Tibial nerve (tissue), 4 donors: Measurements from ENCODE around the gene CTRB2. TPM values are rescaled to one million over a fixed set of nuclear protein-coding genes. Genes with fewer than 3 reads are reported as not detected.

Experiments
- DNase-seq, 2 donors: peaks; one replicate each; pipeline ENCODE4 v3.0.0-alpha.2; 2019; ENCODE audit warnings: low spot score in 2 of 2
- H3K27ac ChIP-seq, 4 donors: fragments of 200-600 bp; sonication (generic) in 3 of 4; one replicate each; pipeline ENCODE4 v1.5.1; 2017 to 2019; ENCODE audit warnings: mild to moderate bottlenecking in 1 of 4
- H3K27me3 ChIP-seq, 2 donors: fragments of 200-600 bp; sonication (generic) in 1 of 2; one replicate each; pipeline versions ENCODE4 v1.5.1 to v1.6.0; 2017 to 2019
- H3K36me3 ChIP-seq, 3 donors: fragments of 200-600 bp; sonication (generic); one replicate each; pipeline ENCODE4 v1.5.1; 2018 to 2019
- H3K4me1 ChIP-seq, 4 donors: fragments of 200-600 bp; sonication (generic) in 3 of 4; one replicate each; pipeline ENCODE4 v1.5.1; 2017 to 2019
- H3K4me3 ChIP-seq, 4 donors: fragments of 200-600 bp; sonication (generic) in 3 of 4; one replicate each; pipeline ENCODE4 v1.5.1; 2017 to 2019; ENCODE audit warnings: mild to moderate bottlenecking in 1 of 4, moderate library complexity in 1 of 4
- H3K9me3 ChIP-seq, 4 donors: fragments of 200-600 bp; sonication (generic) in 3 of 4; one replicate each; pipeline ENCODE4 v1.5.1; 2017 to 2019
- CTCF ChIP-seq, 5 experiments: fragments of 200-600 bp in 3 of 5; fragments of 450-650 bp in 2 of 5; sonication (generic) in 3 of 5; IDR thresholded peaks; one replicate each; pipeline ENCODE4 v1.5.1; 2016 to 2019; ENCODE audit warnings: antibody characterized with exemption in 5 of 5, mild to moderate bottlenecking in 3 of 5, moderate library complexity in 2 of 5
- EP300 ChIP-seq, 2 donors: sonication (generic); formaldehyde crosslinking; IDR thresholded peaks; one replicate each; pipeline ENCODE4 v1.6.1; 2017; ENCODE audit warnings: antibody characterized with exemption in 2 of 2, mild to moderate bottlenecking in 1 of 2
- POLR2A ChIP-seq, 2 donors: fragments of 450-650 bp; IDR thresholded peaks; one replicate each; pipeline ENCODE4 v1.6.1; 2017; ENCODE audit warnings: antibody characterized with exemption in 2 of 2, mild to moderate bottlenecking in 2 of 2, moderate library complexity in 2 of 2
- WGBS, 2 donors: methylation state at CpG; one replicate each; pipeline ENCODE4 v1.1.5; 2018; 5-methylcytosine and 5-hydroxymethylcytosine counted together
- total RNA-seq, 4 donors: library from RNA; depleted of rRNA; stranded (reverse); fragments of >200 nt; gene quantifications; one replicate each; pipeline ENCODE4 v1.1.0, GENCODE V29; 2016

The CTRB2 gene
- total RNA-seq, 4 donors from 2014 or later = 4.2 to 45.0 (median 15.5) TPM

DNA sequence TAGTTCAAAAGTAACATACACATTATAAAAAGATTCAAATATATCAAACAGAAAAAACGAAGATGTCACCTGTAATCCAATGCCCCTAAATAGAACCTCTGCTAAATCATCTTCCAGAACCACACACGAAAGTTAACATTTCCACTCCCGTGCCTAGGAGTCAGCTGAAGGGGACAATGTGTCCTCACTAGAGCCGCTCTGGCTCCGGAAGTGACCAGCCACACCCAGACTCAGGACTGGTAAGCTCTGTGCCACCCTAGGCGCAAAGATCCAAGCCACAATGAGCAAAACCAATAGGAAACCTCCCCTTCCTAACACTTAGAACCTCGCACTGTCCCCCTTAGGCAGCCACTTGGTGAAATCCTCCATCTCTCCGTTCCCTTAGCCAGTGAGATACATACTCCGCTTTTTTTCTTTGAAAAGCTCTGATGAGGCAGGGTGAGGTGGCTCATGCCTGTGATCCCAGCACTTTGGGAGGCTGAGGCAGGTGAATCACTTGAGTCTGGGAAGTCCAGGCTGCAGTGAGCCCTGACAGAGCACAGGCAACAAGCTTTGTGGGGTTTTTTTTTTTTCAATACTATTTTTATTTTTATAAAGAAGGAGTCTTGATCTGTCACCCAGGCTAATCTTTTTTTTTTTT is 23.6 kb upstream of the CTRB2 start:
- no peak overlapping the region for H3K4me3 ChIP-seq
- H3K27me3 ChIP-seq = no peaks in the 10 kb centered on the region
- TF ChIP-seq POLR2A (IDR thresholded peaks at IDR 0.05) = no peak
- TF ChIP-seq CTCF (IDR thresholded peaks at IDR 0.05) = no peak
- no peak for DNase-seq
- no peaks in the 10 kb centered on the region for H3K9me3 ChIP-seq
- peaks cover 6 to 73% (median 7%) of the 10 kb centered on the region in 3 donors for H3K36me3 ChIP-seq
- 73 to 81% methylated on average over 9 of the region's 9 CpGs for WGBS, 2 donors
- H3K4me1 ChIP-seq = peaks cover 0 to 24% (median 9%) of the 10 kb centered on the region in 4 donors
- H3K27ac ChIP-seq = no peak overlapping the region

DNA sequence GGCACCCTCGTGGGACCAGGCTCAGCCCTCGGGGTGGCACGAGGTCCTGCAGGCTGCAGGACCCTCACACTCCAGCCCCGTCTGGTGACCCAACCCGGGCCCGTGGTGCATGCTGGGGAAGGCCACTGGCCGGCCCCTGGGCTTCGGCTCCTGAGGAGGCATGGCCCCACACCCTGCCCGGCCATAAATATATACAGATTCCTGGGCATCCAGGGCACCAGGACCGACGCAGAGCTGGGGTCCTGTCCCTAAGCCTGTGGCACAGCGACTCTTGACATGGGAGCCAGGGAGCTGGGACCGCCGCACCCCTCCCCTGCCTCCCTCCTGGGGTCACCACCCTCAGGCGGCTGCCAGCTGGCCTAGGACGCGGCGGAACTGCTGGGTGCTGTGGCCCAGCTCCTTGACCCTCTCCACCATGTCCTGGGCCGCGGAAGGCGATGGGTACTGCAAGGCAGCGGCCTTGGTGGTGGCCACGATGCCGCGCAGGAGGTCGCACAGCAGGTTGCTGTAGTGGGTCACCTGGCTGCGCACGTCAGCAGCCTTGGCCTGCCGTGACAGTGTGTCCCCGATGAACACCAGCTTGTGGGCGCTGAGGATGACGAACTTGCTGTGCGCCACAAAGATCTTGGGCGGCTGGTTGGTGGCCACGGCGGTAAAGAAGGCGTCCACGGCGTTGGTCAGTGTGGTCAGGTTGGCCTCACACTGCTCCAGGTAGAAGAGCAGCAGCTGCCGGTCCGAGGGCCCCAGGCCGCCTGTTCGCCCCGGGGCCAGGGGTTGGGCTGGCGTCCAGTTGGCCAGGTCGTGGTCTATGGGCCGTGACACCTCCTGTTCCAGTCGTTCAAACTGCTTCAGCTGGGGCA is 22.4 kb upstream of the CTRB2 start:
- Histone ChIP-seq H3K36me3 (peaks cover 6 to 61% (median 7%) of the 10 kb centered on the region in 3 donors), H3K4me3 (no peak overlapping the region), H3K27ac (no peak overlapping the region), H3K4me1 (peaks cover 0 to 12% (median 5%) of the 10 kb centered on the region in 4 donors), H3K9me3 (no peaks in the 10 kb centered on the region), H3K27me3 (peaks cover 0 to 7% of the 10 kb centered on the region in 2 donors)
- no peak for TF ChIP-seq EP300 (IDR thresholded peaks at IDR 0.05)
- TF ChIP-seq POLR2A (IDR thresholded peaks at IDR 0.05) = no peak
- no peak for TF ChIP-seq CTCF (IDR thresholded peaks at IDR 0.05)
- DNase-seq = no peak
- WGBS, 2 donors = 85 to 86% methylated on average over 35 to 46 of the region's 48 CpGs

DNA sequence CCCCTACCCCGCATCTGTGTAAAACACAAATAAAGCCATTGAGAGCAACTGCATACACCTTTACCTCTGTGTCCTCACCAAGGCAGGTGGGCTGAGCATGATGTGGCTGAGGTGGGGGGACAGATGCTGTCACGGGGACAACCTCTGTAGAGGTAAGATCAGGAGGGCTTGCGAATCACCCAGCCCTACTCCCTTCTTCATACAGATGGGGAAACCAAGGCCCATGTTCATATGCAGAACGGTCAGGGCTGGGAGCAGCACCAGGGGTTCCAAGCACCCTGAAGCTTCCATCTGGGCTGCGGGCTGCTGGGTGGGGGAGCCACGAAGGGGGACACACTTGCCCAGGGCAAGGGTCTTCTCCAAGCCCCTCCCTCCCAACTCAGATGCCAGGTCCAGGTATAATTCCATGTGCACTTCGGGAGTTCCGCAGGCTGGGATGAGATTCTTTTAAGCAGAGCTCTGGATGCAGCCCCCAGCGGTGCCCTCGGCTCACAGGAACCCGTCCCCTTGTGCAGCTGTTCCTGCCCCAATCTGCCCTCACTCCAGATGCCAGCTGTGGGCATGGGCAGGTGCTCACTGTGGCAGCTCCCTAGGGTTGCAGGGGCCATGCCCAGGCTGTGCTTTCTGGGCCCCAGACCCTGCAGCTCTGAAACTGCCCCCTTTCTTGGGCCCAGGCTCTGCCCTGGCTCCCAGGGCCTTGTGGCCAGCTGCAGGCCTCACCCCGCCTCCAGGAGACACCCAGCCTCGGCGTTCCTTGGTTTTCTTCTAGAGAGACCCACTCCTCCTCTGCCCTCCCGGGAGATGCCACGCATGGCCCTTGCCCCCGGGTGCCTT is 21.4 kb upstream of the CTRB2 start:
- TF ChIP-seq EP300 (IDR thresholded peaks at IDR 0.05) = no peak
- no peak for TF ChIP-seq CTCF (IDR thresholded peaks at IDR 0.05)
- no peak for TF ChIP-seq POLR2A (IDR thresholded peaks at IDR 0.05)
- no peak for DNase-seq
- H3K27ac ChIP-seq = no peak overlapping the region
- peaks cover 6 to 57% (median 7%) of the 10 kb centered on the region in 3 donors for H3K36me3 ChIP-seq
- no peaks in the 10 kb centered on the region for H3K9me3 ChIP-seq
- H3K4me3 ChIP-seq = no peak overlapping the region
- peaks cover 0 to 10% of the 10 kb centered on the region in 2 donors for H3K27me3 ChIP-seq
- peaks cover 0 to 2% (median 0%) of the 10 kb centered on the region in 4 donors for H3K4me1 ChIP-seq
- WGBS, 2 donors = 77 to 82% methylated on average over 15 to 17 of the region's 17 CpGs

- DNase-seq = no peak
Measured at GRCh38 chr16:75227361-75228142, 20.6 kb upstream of the CTRB2 start.

More at GRCh38 chr16:75227361-75228142, 20.6 kb upstream of the CTRB2 start:
- Histone ChIP-seq H3K27me3 (peaks cover 0 to 10% of the 10 kb centered on the region in 2 donors), H3K4me1 (no peaks in the 10 kb centered on the region), H3K36me3 (peaks cover 5 to 50% (median 6%) of the 10 kb centered on the region in 3 donors), H3K9me3 (no peaks in the 10 kb centered on the region), H3K4me3 (no peak overlapping the region), H3K27ac (no peak overlapping the region)
- WGBS, 2 donors = 83 to 84% methylated on average over 18 of the region's 18 CpGs
- no peak for TF ChIP-seq EP300 (IDR thresholded peaks at IDR 0.05)
- no peak for TF ChIP-seq POLR2A (IDR thresholded peaks at IDR 0.05)
- no peak for TF ChIP-seq CTCF (IDR thresholded peaks at IDR 0.05)
